Motor neuron (in vitro differentiated cells): ENCODE measurements around the gene ADAMTSL2. TPM values are rescaled to one million over a fixed set of nuclear protein-coding genes. Genes with fewer than 3 reads are reported as not detected.

ENCODE experiments used
- ATAC-seq, 8 experiments: fragments of 200-7000 bp; cut with Tn5 transposase; replicated peaks in 6 of 8; 2 replicates each; pipeline ENCODE4 v1.8.0; 2021; ENCODE audit warnings: mild to moderate bottlenecking in 8 of 8, moderate library complexity in 8 of 8
- H3K27ac ChIP-seq, 2 donors: fragments of 250-450 bp; sonication (Bioruptor Pico); 2 replicates each; pipeline ENCODE4 v1.9.0; 2021; ENCODE audit warnings: antibody characterized with exemption in 2 of 2, mild to moderate bottlenecking in 2 of 2, moderate library complexity in 1 of 2
- H3K4me1 ChIP-seq, 2 donors: fragments of 250-450 bp; sonication (Bioruptor Pico); replicated peaks in 1 of 2; 2 replicates each; pipeline ENCODE4 v1.6.1; 2021; ENCODE audit warnings: antibody characterized with exemption in 2 of 2, mild to moderate bottlenecking in 2 of 2, moderate library complexity in 1 of 2
- H3K4me3 ChIP-seq, 5 donors: fragments of 250-450 bp; sonication (Bioruptor Pico); 2 replicates each; pipeline ENCODE4 v1.9.0; 2021; ENCODE audit warnings: antibody characterized with exemption in 5 of 5, mild to moderate bottlenecking in 5 of 5, moderate library complexity in 4 of 5
- WGBS, 10 experiments: fragments of 450-650 bp; shearing (Covaris generic); methylation state at CpG; one replicate each; pipeline ENCODE4 v1.0.0; 2022; 5-methylcytosine and 5-hydroxymethylcytosine counted together
- in situ Hi-C, 9 experiments: fragments of 400-800 bp; cut with MboI; loops; one replicate each; pipeline ENCODE4 v1.15.0; 2021; ENCODE audit warnings: low sequenced_read_pairs in 9 of 9, low pct_unique_long_range_greater_than_20kb in 2 of 9; ENCODE audit not compliant: unreplicated experiment in 9 of 9
- total RNA-seq, 8 experiments: library from RNA; unstranded; fragments of 300-600 nt; gene quantifications; 2 replicates each; pipeline versions ENCODE4 v1.2.3 to v1.2.4, GENCODE V29; 2022

The ADAMTSL2 gene
- total RNA-seq, 8 experiments from 2014 or later = 0.10 to 0.93 (median 0.32) TPM; not detected in 1

- 40 to 87% (median 60%) methylated on average over 1 to 3 of the region's 9 CpGs; no CpG with 5 or more reads in 5 of the 10 experiments for WGBS, 10 experiments
- H3K4me3 ChIP-seq = no peak overlapping the region
- no peak for ATAC-seq
- in situ Hi-C loops = no loop called here
- peaks cover 21 to 26% of the 10 kb centered on the region in 2 donors for H3K4me1 ChIP-seq
- no peak overlapping the region for H3K27ac ChIP-seq
These were observed 36.9 kb downstream of the ADAMTSL2 start for GRCh38 chr9:133571391-133571890.

GRCh38 chr9:133571896-133572595 lies 37.5 kb downstream of the ADAMTSL2 start:
- no peak overlapping the region for H3K27ac ChIP-seq
- in situ Hi-C loops = no loop called here
- H3K4me3 ChIP-seq = no peak overlapping the region
- no peak for ATAC-seq
- H3K4me1 ChIP-seq = peaks cover 27 to 32% of the 10 kb centered on the region in 2 donors
- 67 to 90% methylated on average over 2 of the region's 20 CpGs; no CpG with 5 or more reads in 8 of the 10 experiments for WGBS, 10 experiments

DNA sequence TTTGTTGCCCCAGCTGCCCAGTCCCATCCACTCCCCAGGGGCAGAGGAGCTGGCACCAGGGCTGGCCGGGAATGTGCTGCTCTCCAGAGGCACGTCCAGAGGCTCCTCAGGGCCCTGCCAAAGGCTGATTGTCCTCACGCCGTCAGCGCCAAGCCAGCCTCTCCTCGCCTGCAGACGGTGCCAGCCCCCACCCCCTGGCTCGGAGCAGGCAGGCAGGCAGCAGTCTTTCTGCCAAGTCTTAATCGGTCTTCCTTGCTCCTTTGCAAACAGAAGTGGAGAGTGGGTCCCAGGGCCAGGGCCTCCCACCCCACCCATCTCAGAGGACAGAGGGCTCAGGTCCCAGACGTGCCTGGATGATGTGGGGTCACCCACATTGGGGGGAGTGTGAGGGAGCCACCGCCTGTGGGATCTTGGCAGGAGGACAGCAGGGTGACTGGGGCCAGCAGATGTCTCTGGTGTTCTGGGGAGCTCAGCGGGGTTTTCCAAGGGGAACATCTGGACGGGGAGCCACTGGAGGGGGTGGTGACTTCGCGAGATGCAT lies 38.4 kb downstream of the ADAMTSL2 start:
- no peak overlapping the region for H3K4me3 ChIP-seq
- H3K4me1 ChIP-seq = peaks cover 33 to 37% of the 10 kb centered on the region in 2 donors
- in situ Hi-C loops = no loop called here
- WGBS, 10 experiments = 0% methylated on average over 1 of the region's 15 CpGs; no CpG with 5 or more reads in 9 of the 10 experiments
- peak in 1 of 8 experiments; percentile 21 for ATAC-seq
- H3K27ac ChIP-seq = no peak overlapping the region

DNA sequence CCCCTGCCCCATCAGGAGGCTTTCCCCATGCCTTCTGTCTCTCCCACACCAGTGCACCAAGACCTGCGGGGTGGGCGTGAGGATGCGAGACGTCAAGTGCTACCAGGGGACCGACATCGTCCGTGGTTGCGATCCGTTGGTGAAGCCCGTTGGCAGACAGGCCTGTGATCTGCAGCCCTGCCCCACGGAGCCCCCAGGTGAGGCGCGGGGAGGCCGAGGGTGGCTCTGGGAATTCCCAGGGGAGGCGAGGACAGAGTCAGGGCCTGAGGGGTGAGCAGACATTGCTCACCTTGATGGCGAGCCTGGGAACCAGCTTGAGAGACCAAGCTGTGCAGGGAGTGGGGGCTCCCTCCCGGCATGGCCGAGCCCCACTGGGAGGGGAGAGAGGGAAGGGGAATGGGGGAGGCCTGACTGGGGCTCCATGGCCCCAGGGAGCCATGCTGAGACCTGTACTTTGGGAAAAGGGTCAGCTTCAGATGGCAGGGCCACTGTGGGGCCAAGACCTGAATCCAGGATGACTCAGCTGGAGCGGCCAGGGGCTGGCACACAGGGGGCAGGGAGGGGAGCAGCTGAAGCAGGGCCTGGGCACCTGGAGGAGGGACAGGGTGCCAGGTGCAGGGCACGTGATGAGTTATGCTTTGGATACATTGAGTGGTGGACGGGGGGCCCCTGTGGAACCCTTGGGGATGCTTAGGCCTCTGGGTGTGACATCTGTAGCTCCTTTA lies 39.4 kb downstream of the ADAMTSL2 start:
- Histone ChIP-seq H3K4me1 (peaks cover 38% of the 10 kb centered on the region in 2 donors), H3K27ac (no peak overlapping the region), H3K4me3 (no peak overlapping the region)
- in situ Hi-C loops = no loop called here
- ATAC-seq = no peak
- 40% methylated on average over 1 of the region's 21 CpGs; no CpG with 5 or more reads in 9 of the 10 experiments for WGBS, 10 experiments

DNA sequence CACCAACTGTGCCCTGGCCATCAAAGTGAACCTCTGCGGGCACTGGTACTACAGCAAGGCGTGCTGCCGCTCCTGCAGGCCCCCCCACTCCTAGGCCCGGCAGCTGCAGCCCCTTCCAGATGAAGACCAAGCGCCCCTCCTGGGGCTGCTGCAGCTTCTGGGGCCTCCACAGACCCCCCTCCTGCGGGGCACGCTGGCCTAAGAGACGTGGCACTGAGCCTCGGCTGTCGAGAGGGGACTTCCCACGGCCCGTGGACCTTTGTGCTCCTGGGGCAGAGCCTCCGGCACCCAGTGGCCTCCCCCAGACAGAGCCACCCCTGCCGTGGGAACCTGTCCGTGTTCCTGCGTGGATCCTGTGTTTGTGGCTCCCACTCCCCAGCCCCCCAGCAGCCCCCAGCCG lies 40.3 kb downstream of the ADAMTSL2 start:
- 80 to 95% methylated on average over 1 to 4 of the region's 17 CpGs; no CpG with 5 or more reads in 8 of the 10 experiments for WGBS, 10 experiments
- Histone ChIP-seq H3K4me1 (peaks cover 30 to 31% of the 10 kb centered on the region in 2 donors), H3K27ac (no peak overlapping the region), H3K4me3 (no peak overlapping the region)
- no peak for ATAC-seq
- in situ Hi-C loops = no loop called here

DNA sequence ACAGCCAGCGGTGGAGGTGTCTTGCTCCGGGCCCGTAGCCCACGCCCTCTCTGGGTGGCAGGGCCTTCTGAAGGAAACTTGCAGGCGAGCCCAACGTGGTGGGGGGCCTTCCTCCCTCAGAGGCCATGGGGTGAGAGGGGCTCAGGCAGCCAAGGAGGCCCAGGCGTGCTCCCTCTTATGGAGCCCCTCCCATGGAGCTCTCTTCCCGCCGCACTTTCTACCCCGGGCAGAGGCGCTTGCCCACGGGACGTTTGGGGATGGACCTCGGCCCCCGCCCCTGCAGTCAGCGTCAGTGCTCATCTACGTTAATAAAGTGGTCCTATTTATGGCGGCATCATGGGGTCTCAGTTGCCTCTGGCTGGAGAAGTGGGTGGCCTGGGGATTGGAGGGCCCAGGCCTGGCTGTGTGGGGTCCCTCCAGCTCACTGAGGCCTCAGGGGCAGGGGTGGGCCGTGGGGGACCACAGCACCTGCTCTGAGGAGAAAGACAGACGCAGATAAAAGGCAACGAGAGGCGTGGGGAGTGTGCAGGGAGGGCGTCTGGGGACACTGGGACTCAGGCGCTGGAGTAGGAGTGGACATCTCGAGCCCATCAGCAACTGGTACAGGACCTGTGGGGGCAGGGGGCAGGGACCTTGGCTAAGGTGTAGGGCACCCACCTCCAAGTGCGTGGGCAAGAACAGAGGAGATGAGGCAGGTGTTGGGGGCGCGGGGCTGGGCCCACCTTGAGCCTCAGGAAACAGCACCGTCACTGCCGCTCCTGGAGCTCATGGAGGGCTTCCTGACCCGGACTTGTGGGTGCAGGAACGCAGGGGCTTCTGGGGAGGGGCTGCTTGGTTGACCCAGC lies 40.9 kb downstream of the ADAMTSL2 start:
- Histone ChIP-seq H3K27ac (no peak overlapping the region), H3K4me1 (peaks cover 24 to 34% of the 10 kb centered on the region in 2 donors), H3K4me3 (no peak overlapping the region)
- ATAC-seq = no peak
- WGBS, 10 experiments = no CpG with 5 or more reads among the region's 32 CpGs
- in situ Hi-C loops = no loop called here

DNA sequence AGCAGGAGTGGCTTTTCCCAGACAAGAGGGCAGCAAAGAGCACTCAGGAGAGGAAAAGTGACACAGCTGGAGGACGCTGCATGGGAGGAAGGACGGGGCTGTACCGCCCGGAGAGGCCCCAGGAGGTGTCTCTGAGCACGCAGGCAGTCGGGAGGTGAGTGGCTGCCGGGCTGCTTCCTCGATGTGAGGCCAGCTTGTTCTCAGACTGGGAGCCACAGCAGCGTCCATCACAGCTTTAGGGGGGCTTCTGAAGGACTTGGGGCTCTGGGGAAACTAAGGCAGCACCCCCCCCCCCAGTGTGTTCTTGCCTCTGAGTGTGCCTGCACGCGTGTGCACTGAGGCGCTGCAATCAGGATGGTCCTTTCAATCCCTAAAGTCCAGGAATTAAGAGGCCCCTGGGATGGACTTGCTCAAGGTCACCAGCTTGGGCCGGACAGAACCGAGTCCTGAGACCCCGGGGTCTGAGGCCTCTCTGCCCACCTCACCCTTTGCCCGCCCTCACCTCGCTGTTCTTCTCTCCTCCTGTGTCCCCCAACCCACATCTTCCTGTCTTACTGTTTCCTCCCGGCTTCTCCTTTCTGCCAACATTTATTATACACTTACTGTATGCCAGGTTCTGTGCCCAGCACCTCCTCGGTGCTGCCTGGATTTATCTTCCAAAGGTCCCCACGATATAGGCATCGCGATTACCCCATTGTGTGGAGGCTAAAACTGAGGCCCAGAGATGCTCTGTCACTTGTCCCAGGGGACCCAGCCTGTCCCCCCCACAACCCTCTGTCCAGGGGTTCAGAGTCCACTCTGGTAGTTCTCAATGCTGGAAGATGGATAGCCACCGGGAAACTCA lies 41.7 kb downstream of the ADAMTSL2 start:
- H3K4me3 ChIP-seq = no peak overlapping the region
- peaks cover 25 to 42% of the 10 kb centered on the region in 2 donors for H3K4me1 ChIP-seq
- no peak overlapping the region for H3K27ac ChIP-seq
- WGBS, 10 experiments = 0 to 92% (median 57%) methylated on average over 1 to 9 of the region's 23 CpGs; no CpG with 5 or more reads in 2 of the 10 experiments
- peak in 5 of 8 experiments; percentile 22 to 52 (median 33) for ATAC-seq
- in situ Hi-C loops = no loop called here

GRCh38 chr9:133576875-133577736 lies 42.6 kb downstream of the ADAMTSL2 start:
- no peak overlapping the region for H3K27ac ChIP-seq
- ATAC-seq = peak in 6 of 8 experiments; percentile 13 to 77 (median 44)

GRCh38 chr9:133577737-133578112 lies 43.2 kb downstream of the ADAMTSL2 start:
- ATAC-seq = no peak
- WGBS, 10 experiments = 40 to 100% (median 77%) methylated on average over 1 to 3 of the region's 3 CpGs; no CpG with 5 or more reads in 6 of the 10 experiments
- no peak overlapping the region for H3K4me3 ChIP-seq
- in situ Hi-C loops = no loop called here
- H3K4me1 ChIP-seq = peaks cover 38 to 57% of the 10 kb centered on the region in 2 donors
- H3K27ac ChIP-seq = no peak overlapping the region

More at GRCh38 chr9:133576875-133577736, 42.6 kb downstream of the ADAMTSL2 start:
- in situ Hi-C loops = no loop called here
- 20 to 100% (median 66%) methylated on average over 1 to 14 of the region's 34 CpGs; no CpG with 5 or more reads in 4 of the 10 experiments for WGBS, 10 experiments
- Histone ChIP-seq H3K4me3 (no peak overlapping the region), H3K4me1 (peaks cover 33 to 51% of the 10 kb centered on the region in 2 donors)

DNA sequence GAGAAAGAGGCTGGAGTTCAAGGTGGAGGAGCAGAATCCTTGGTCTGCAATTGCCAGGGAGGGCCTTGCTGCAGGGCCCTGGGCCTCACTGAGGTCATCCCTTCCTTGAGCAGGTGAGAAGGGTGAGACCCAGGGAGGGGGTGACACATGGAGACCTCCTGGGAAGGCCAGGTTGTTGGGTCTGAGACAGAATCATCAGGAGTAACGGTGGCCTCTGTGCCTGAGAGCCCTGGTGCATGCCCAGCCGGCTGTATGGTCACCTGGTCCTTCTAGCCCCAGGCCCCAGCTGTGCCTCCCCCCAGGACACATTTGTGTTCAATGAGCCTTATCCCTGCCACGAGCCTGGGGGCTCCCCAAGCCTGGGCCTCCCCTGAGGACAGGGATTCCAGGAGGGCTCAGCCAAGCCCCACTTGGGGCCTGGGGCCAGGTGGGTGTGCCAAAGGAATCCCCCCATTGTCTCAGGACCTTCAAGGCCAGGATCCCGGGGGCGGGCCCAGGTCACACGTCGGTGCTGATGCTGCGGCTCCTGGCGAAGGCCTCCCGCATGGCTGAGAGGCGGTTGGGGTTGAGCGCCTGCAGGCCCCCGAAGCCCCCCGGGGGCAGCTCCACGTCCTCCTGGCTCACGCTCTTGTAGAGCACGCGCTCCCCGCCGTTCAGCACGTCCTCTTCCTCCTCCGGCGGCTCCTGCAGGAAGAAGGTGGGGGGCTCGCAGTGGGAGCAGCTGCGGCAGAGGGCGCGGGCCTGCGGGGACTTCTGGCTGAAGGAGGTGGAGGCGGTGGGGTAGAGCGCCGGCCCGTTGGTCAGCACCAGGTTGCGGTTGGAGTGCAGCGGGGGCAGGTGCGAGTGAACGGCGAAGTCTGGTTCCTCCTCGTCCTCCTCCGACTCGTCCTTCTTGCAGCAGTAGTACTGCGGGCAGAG lies 44.3 kb downstream of the ADAMTSL2 start:
- WGBS, 10 experiments = 76 to 100% (median 87%) methylated on average over 1 to 3 of the region's 41 CpGs; no CpG with 5 or more reads in 6 of the 10 experiments
- no peak overlapping the region for H3K27ac ChIP-seq
- ATAC-seq = peak in 2 of 8 experiments; percentile 6 to 9
- peaks cover 40 to 58% of the 10 kb centered on the region in 2 donors for H3K4me1 ChIP-seq
- in situ Hi-C loops = no loop called here
- H3K4me3 ChIP-seq = no peak overlapping the region
